Activated CD4-positive, CD25-positive, alpha-beta regulatory T cell treated with anti-CD3 and anti-CD28 coated beads, Interleukin-2, amount 50 U/mL, for 24 hours (primary cell): ENCODE measurements around the gene CTSH.

ENCODE experiments used
- ATAC-seq, 2 donors: fragments of 150-1000 bp; cut with Tn5 transposase; one replicate each; pipeline ENCODE4 v1.10.0; 2021; ENCODE audit warnings: mild to moderate bottlenecking in 1 of 2, moderate library complexity in 1 of 2

Gene CTSH, protein sequence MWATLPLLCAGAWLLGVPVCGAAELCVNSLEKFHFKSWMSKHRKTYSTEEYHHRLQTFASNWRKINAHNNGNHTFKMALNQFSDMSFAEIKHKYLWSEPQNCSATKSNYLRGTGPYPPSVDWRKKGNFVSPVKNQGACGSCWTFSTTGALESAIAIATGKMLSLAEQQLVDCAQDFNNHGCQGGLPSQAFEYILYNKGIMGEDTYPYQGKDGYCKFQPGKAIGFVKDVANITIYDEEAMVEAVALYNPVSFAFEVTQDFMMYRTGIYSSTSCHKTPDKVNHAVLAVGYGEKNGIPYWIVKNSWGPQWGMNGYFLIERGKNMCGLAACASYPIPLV

DNA sequence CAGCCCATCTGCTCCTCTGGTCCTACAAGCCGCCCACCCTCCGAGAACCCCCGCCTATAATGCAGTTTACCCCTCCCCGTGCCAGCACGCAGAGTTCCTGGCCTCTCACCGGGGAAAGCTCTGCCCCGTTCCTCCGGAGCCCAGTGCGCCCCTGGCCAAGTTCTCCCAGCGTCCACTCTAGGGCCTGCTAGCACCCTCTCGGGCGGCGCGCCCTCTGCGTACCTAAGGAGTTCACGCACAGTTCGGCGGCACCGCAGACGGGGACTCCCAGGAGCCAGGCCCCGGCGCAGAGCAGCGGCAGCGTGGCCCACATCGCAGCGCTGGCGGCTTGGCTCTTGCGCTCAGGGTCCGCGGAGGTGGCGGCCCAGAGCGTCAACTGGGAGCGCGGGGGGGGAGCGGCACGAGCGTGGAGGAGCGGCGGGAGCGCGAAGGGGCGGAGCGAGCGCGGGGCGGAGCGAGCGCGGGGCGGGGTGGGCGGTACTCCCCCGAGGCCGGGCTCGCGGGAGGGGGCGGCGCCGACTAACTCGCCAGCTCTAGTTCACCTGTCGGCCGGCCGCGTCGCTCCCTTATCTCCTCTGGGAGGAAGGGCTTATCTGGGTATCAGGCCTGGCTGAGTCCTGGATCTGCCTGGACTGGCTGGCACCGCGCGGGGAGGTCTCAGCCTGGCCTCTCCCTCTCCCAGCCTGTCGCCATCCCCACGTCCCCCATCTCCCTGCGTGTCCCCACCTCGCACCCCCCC lies at the start of gene CTSH:
Gene CTSH (minus strand): TSS at position 378 of the 739 bp plus-strand sequence. CDS start 65 bp downstream, at position 313.
- ATAC-seq, result peak; percentile 74 to 75

DNA sequence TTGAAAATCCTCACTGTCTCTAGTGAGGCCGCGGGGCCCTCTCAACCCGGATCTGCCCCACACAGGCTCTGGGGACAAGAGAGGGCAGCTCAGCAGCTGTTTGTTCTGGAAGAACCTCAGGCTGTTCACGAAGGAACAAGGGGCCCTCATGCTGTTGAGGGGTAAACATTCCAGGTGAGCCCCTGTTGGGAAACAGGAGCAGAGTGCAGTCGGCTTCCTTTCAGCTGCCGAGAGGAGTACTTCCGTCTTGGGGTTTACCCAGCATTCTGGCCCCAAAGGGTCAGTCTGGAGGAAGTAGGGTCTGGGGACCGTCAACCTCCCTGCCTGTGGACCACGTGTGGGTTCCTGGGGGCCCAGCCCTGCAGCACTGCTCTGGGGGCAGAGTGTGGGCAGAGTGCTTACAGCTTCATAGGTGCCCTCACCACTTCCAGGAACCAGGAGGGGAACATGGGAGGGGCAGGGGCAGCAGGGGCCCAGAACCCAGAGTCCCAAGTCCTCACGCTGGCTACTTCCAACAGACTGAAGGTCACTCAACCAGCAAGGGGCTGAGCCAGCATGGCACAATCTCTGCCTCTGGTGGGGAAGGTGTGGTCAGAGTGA lies 49.2 kb upstream of the CTSH start:
- ATAC-seq, result no peak

DNA sequence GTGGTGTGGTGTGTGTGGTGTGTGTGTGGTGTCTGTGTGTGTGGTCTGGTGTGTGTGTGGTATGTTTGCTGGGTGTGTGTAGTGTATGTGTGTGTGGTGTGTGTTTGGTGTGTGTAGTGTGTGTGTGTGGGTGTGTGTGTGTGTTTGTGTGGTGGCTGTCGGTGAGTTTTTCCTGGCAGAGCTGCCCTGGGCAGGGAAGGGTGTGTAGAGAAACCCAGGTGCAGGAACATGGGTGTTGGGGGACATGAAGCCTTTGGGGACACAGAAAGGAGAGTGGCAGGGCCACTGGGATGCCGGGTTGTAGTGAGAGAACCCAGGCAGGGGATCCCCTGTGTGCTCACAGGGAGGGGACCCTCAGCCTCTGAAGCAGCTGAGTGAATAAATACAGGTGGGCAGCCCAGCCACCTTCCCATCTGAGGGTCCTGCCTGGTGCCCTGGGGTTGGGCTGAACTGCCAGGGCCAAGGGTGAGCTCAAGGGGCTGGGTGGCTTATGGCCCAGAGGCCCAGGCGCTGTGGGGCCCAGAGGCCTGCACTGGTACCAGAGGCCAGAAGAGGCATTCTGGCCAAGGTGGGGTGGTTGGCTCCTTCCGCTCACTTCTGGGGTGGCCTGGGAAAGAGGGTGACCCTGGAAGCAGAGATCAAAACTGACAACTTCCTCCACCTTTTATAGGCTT lies 48.5 kb upstream of the CTSH start:
- ATAC-seq, result no peak

DNA sequence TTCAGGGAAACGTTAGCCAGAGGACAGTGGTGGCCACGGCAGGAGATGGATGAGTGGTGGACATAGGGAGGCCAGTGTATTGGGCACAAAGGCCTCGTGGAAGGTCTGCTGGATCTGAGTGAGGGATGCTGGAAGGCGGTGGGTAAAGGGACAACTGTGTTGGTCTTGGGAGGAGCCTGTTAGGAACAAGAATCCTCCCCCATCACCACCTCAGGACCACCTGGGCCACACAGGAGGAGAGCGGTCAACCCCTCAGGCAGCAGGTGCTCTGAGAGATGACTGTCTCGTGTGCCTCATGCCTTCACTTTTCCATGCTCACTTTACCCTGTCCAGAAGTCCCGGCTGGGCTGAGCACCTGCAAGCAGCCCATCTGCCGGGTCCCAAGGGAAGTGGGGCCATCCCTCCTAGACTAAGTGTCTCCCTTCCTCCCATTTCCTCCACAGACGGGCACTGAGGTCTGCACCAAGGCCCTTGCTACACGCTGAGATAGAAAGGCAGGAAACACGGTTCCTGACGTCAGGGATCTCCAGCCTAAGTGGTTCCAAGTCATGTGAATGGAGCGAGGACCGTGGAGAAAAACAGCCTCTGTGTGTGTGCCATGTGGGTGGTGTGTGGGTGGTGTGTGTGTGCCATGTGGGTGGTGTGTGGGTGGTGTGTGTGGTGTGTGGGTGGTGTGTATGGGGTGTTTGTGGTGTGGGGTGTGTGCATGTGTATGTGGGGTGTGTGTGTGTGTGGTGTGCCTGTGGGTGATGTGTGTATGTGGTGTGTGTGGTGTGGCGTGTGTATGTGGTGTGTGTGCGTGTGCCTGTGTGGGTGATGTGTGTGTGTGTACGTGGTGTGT lies 47.8 kb upstream of the CTSH start:
- ATAC-seq, result no peak

DNA sequence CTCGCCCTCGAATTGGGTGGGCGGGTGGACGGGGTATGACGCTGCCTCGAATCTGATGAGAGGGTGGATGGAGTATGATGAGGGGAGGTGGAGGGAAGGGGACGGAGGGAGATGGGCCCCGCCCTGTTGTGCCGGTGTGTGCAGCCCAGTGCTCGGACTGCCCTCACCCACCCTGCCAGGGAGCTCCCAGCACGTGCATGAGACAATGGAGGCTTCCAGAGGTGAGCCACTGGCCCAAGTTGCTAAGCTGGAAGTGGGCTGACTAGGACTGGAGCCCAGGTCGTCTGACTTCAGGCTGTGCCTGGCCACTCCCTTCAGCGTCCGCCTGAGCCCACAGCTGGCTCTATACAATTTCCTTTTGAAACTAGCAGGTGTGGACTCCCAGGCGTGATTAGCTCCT lies 47.0 kb upstream of the CTSH start:
- ATAC-seq, result no peak

DNA sequence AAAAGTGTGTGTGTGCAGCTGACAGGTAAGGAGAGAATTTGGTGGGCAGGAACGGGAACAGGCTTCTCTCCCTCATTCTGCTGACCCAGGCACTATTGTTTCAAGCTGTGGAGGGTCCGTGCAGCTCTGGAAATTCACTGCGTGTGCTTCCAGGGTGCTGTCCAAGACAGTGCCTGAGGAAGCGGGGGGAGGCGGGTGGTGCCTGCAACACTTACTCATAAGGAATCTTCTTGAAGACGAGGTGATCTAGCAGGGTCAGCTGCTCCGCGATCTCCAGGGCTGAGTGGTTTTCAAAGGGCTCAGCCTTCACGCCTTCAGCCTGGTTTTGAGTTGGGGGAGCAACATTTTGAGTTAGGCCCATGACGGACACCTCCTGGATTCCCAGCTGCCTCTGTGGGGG lies 46.6 kb upstream of the CTSH start:
- ATAC-seq, result no peak

DNA sequence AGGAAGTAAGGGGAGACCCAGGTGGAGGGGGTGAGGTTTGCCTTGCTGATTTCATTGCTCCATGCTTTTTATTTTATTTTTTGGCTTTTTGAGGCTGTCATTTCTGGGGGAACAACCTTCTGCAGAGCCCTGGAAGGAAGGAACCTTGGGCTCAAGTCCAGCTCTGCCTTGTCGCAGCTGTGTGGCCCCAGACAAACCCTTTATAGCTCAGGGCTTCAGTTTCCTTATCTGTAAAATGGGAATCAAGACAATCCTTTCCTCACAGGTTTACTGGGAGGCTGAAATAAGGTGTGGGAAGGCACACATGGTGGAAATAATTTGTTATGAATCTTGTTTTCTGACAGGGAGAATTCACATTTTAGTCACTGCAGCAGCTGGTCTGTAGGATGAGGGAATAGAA lies 45.4 kb upstream of the CTSH start:
- no peak for ATAC-seq

DNA sequence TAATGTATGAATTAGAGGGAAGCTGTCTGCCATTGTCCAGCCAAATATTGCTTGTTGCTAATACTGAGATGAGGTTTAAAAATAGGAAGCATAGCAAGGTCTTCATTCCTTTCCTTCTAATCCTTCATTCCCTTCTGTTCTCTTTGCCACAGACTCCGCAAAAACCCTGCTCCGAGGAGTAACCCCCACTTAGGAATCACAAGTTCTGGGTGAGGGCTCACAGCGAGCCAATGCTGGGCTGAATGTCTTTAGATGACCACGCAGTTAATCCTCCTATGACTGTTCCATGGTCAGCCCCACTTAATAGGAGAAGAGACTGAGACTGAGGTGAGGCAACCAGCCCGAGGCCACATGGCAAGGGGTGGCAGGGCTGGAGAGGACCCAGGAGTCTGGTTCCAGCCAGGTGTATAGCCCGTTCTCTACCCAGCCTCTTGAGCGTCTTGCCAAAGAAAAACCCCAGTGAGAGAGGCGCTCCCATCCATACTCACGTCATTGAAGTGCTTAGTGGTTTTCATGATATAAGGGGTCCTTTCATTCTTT lies 44.9 kb upstream of the CTSH start:
- ATAC-seq, result no peak

DNA sequence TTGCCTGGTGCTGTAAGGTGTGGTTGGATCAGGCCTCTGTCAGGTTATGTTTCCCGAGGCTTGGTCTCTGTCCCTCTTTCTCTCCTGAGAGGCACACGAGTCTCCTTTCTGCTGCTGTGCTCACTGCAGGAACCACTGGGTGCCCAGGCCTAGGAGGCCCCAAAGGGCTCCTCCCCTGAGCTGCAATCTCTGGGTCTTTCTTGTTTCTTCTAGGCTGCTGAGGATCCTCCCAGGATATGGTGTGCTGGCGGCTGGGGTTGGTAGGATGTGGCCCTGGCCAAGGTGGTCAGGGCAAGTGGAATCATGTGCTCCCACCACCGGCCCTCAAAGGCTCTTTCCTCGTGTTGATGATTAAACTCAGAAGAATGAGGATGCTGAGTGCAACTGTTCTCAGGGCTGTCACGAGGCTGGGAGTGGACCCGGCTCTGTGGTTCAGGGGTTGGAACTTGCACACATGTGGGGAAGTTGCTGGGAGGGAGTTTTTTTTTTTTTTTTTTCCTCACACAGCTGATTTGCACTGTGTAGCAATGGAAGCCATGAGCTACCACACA lies 43.6 kb upstream of the CTSH start:
- peak in 1 of 2 donors; percentile 20 for ATAC-seq

DNA sequence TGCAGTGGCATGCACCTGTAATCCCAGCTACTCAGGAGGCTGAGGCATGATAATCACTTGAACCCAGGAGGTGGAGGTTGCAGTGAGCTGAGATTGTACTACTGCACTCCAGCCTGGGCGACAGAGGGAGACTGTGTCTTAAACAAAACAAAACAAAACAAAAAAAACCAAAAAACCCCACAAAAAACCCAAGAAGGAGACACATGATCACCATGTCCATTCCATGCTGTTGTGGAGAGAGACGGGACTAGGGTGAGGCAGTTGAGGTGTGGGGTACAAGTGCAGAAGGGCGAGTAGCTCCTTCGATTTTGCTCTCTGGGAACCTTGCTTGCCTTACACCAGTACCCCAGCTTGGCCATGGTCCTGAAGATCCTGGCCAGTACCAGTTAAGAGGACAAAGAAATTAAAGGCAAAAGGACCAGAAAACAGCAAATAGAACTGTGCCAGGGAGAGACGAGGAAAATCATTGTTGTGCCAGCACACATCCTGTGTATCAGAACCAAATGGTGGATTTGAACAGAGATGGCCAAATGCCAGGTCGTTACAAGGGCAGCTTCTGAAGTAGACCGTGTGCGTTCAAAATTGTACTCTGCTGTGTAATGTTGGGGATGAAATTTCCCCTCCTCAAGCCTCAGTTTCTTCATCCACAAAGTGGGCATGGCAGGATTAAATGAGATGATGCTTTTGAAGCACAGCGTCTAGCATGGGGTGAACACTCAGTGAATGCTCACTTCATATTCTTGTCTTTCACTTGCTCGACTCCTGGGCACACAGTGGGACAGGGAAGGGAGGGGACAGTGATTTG lies 42.9 kb upstream of the CTSH start:
- ATAC-seq, result no peak

DNA sequence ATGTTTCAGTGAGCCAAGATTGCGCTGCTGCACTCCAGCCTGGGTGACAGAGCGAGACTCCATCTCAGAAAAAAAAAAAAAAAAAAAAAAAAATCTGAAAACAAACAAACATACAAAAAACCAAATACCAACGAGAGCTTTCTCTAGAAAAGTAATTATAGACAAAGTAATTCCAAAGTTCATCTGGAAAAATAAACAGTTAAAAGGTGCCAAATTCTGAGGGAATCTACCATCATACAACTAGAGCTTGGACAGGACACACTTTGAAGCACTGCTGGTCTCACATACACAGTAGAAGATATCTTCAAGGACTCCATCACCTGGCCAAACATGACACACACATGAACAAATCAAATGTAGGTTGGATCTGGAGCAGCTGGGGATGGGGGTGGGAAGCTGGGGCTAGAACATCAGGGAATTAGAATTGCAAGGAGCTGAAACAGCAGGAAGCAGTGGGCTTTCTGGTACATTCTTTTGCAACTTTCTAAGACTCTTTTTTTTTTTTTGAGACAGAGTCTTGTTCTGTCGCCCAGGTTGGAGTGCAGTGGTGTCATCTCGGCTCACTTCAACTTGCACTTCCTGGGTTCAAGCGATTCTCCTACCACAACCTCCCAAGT lies 41.1 kb upstream of the CTSH start:
- no peak for ATAC-seq

DNA sequence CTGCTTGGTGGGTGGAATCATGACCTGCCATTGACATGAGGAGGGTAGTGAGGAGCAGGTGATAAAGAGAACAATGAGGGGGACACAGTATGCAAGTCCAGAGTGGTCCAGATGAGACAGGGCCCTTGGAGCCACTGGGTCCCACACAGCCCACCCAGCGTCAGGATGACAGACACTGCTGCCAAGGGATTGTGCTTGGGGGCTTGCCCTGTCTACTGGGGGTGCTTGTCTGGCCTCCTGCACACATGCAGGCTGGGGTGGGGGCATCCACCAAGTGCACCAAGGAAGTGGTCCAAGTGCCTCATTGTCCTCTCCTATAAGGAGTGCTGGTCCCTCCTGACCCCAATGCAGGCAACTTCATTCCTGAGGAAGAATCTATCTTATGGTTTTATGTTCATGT lies 39.2 kb upstream of the CTSH start:
- ATAC-seq, result no peak

DNA sequence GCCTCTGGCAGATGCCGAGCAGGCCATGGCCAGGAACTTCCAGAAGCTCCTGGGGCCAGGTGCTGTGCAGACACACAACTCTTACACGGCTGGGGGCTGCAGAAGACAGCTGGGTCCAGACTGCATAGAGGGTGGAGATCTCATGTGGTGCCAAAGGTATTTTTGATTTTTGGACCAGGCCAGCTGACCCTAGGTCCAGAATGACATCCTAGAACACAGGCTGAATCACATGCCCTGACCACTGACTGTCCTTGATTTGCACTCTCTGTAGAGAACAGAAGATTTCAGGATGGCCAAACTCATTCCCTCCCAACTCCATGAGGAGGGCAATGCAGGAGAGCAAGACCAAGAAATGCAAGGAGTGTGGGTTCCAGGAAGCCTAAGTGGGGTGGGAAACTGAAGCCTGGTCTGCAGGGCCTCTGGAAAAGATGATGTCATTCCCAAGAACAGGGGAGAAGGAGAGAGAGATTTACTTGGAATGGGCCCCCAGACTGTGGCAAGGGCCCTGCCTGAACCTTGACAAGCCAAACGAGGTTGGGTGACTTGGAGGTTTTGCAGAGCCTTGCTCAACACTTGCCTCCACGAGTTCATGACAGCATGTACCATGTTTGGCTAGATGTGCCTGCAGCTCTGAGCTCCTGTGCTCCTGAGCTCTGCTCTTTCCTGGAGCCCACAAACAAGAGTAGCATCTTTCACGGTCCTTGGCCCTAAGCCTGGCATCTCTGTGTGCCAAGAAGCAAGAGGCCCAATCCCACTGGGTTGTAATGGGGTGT lies 38.5 kb upstream of the CTSH start:
- ATAC-seq, result no peak

DNA sequence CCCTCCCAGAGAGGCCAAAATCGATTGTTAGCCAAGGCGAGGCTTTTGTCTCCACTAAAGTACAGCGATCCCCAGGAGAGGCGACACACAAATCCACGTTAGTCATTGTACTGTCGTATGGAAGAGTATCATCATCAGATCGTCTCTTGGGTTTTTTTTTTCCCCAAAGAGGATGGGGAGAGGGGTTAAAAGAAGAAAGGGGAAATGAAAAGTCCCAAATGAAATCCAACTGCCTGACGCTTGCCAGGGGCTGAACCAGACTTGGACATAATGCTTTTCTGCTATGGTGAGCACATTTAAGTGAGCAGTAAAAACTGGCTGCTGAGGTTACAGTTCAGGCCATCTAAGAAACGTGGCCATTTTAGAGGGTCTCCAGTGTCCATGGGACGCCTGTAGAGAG lies 37.9 kb upstream of the CTSH start:
- no peak for ATAC-seq

DNA sequence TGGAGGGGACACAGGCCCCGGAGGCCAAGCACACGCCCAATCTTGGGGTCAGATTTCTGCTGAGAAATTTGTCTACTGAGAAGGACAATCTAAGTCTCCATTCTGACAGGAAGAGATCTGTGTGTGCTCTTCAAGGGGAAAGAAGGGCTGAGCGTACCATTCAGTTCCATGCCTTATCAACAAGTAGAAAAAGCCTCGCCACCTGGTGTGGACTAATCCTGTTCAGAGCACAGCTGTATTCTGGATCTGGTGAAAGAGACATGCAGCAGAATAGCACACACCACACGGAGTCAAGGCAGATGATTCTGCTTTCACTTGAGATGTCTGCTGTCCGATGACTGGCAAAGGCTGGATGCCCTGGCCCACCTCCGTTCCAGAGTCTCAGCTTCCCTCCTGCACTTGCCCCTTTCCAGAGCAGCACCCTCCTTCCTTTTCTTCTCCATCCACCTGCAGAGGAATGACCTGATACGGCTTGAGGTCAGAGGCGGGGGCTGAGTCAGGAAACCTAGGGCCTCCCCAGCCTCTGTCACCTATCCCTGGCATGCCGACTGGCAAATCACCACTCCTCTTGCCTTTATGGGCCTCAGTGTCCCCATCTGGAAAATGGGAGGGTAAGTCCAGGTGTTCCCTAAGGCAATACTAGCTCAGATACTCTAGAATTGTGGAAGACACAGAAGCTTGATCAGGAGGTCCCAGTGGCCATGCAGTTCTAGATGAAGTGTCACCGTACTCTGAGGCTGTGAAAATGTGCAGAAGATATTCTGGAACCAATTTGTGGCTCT lies 36.9 kb upstream of the CTSH start:
- no peak for ATAC-seq

DNA sequence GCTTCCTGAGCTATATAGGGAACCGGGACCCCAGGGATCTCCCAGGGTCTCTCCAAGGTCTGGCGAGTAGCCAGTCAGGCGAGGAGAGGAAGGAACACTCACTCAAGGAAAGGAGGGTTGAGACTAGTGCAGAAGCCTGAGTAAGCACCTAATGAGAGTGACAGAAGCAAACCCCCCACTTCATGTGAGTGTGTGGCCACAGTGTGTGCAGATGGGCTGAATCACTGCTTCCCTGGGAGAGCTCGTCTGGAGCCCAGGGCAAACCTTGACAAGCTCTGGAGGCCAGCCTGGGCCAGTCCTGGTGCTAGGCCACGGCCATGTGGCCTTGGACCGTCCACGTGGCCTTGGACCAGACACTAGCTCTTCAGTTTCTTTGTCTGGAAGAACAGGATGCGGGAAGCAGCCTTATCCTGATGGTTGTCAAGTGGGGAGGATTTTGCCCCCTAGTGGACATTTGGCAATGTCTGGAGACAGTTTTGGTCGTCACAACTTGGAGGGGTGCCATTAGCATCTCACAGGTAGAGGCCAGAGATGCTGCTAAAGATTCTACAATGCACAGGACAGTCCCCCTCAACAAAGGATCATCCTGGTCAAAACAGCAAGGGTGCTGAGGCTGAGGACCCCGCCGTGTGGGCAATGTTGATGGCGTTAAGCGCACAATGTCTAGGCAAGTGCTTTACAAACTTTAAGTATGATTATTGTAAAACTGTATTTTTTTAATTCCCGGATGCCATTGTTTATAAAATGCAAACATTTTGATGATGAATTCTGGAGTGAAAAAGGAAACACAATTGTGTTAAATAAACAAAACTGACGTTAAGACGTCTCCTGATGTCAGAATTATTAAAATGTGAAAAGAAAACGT lies 34.8 kb upstream of the CTSH start:
- peak in 1 of 2 donors; percentile 8 for ATAC-seq

DNA sequence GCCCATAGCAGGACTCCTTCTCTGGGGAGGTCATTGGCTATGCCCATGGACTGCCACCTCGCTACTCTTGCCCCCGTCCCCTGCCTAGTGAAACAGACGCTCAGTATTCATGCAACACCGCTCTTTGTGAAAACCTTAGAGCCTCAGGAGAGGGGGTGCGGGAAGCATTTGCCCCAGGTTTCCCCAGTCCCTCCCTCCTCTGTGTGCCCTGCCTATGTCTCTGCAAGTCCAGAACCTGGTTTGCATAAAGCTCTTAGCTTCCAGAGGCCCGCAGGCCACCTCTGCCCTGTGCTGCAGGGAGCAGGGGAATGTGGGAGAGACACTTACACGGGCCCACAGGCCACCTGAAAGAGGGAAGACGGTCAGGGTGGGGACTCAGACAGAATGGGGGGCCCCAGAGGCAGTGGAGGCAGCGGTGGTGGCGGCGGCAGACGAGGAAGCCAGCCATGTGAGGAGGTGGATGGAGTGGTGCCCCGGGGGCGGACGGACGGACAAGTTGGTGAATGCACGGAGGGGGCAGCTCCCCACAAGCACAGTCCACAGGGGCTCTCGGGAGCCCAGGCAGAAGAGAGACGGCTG lies 33.8 kb upstream of the CTSH start:
- no peak for ATAC-seq
